Adrenal gland (tissue), 12 donors: Measurements from ENCODE around the gene U2SURP. TPM values are rescaled to one million over a fixed set of nuclear protein-coding genes. Genes with fewer than 3 reads are reported as not detected.

Experiments used
- DNase-seq, 7 donors: peaks; one replicate each; pipeline ENCODE4 v3.0.0-alpha.2; 2019 to 2020
- H3K27ac ChIP-seq, 5 donors: fragments of 200-600 bp; sonication (generic) in 4 of 5; 1 replicate in 3 of 5; 2 replicates in 2 of 5; pipeline versions ENCODE4 v1.5.1 to v1.8.0; 2016 to 2020; ENCODE audit warnings: mild to moderate bottlenecking in 1 of 5
- H3K27me3 ChIP-seq: fragments of 200-600 bp; 2 replicates; pipeline ENCODE4 v1.8.0; 2021
- H3K36me3 ChIP-seq, 2 donors: fragments of 200-600 bp; replicated peaks in 1 of 2; 1 replicate in 1 of 2; 2 replicates in 1 of 2; pipeline versions ENCODE4 v1.5.1 to v1.8.0; 2018 to 2022
- H3K4me1 ChIP-seq, 2 donors: fragments of 200-600 bp; replicated peaks in 1 of 2; 1 replicate in 1 of 2; 2 replicates in 1 of 2; pipeline versions ENCODE4 v1.5.1 to v1.8.0; 2018 to 2021
- H3K4me3 ChIP-seq, 4 donors: fragments of 200-600 bp; sonication (generic) in 3 of 4; one replicate each; pipeline ENCODE4 v1.5.1; 2016 to 2018
- H3K9me3 ChIP-seq, 3 donors: fragments of 200-600 bp; sonication (generic) in 1 of 3; replicated peaks in 1 of 3; 1 replicate in 2 of 3; 2 replicates in 1 of 3; pipeline versions ENCODE4 v1.5.1 to v1.8.0; 2016 to 2021
- POLR2A ChIP-seq, 2 donors: fragments of 450-650 bp; IDR thresholded peaks; one replicate each; pipeline ENCODE4 v1.6.1; 2017; ENCODE audit warnings: antibody characterized with exemption in 2 of 2, mild to moderate bottlenecking in 2 of 2, moderate library complexity in 1 of 2
- WGBS, 4 donors: extraction: QIAGEN DNeasy Blood & Tissue Kit in 2 of 4; methylation state at CpG; one replicate each; pipeline versions ENCODE4 v1.1.5 to v1.1.7; 2013 to 2017; 5-methylcytosine and 5-hydroxymethylcytosine counted together
- intact Hi-C, 2 donors: fragments of 100-400 bp; cut with DNase I; formaldehyde crosslinking; loops; one replicate each; pipeline versions ENCODE4 v1.14.1 to v1.15.0; 2022 to 2023
- polyA plus RNA-seq, 3 donors: library from polyadenylated mRNA; stranded (reverse); fragments of 200-250 nt in 2 of 3; fragments of 350-450 nt in 1 of 3; fragmentation: Illumina TruSeq in 1 of 3; extraction: RNeasy Lipid Tissue Mini Kit (QIAGEN cat#74804) in 1 of 3; gene quantifications; one replicate each; pipeline ENCODE4 v1.2.3, GENCODE V29; 2013 to 2014
- total RNA-seq, 9 donors: library from RNA; depleted of rRNA in 4 of 9; stranded (reverse); fragments of >200 nt in 4 of 9; fragments of 120-200 nt in 1 of 9; fragmentation: NEBNext Ultra II Directional in 1 of 9; extraction: Animal tissue kit (Norgen Biotek cat#: 25700) in 1 of 9; gene quantifications; one replicate each; pipeline versions ENCODE4 v1.1.0 to v1.2.4, GENCODE V29; 2013 to 2023
- TF ChIP-seq, protein P1 (sequence below), 6 experiments: fragments of 450-650 bp in 4 of 6; fragments of 200-600 bp in 2 of 6; sonication (generic) in 1 of 6; IDR thresholded peaks; 1 replicate in 5 of 6; 2 replicates in 1 of 6; pipeline versions ENCODE4 v1.5.1 to v1.8.0; 2016 to 2021; ENCODE audit warnings: antibody characterized with exemption in 6 of 6, mild to moderate bottlenecking in 2 of 6, moderate library complexity in 1 of 6
- donor health status: healthy with polysubstance abuse.
- donor health status: Bipolar disorder and iron deficiency.
- donor health status: DM: yes; HTN: yes; CAD: no.
- donor health status: DM: no; HTN: no; CAD: no.
- donor health status: DM: no; HTN: no; CAD: no.
- donor health status: DM: yes; HTN: yes; CAD: no.

U2SURP gene
- total and polyA plus RNA-seq, 12 donors = 18.6 to 113 (median 56.4) TPM

DNA sequence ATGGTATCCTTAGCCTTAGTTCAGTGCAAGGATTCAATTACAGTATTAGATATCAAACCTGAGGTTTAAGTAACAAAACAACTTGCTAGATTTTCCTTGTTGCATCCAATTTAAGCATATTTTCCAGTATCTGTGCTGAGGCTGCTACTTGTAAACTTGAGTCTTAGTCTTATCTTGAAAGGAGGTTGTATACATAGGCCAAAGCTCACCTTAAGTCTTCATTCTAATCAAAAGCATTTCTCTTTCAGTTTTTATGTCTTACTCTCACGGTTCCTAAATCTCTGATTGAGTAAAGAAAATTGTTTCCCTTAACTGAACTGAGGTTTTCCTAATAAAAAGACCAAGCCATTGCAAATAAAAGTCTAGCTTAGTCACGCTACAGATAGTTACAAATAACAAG is 52.6 kb downstream of the U2SURP start:
- peaks cover 0 to 18% of the 10 kb centered on the region in 2 donors for H3K36me3 ChIP-seq
- intact Hi-C loops = loop anchor here in 1 of 2 donors (10.0 kb wide), 1 partner anchor 621 kb away; no protein-coding TSS in a partner anchor
- no peak overlapping the region for H3K27ac ChIP-seq
- no peaks in the 10 kb centered on the region for H3K4me1 ChIP-seq
- H3K4me3 ChIP-seq = no peak overlapping the region
- WGBS, 4 donors = 96 to 97% (median 96%) methylated on average over 2 of the region's 2 CpGs
- no peaks in the 10 kb centered on the region for H3K27me3 ChIP-seq
- no peaks in the 10 kb centered on the region for H3K9me3 ChIP-seq
- no peak for TF ChIP-seq POLR2A (IDR thresholded peaks at IDR 0.05)
- TF ChIP-seq, protein P1, sequence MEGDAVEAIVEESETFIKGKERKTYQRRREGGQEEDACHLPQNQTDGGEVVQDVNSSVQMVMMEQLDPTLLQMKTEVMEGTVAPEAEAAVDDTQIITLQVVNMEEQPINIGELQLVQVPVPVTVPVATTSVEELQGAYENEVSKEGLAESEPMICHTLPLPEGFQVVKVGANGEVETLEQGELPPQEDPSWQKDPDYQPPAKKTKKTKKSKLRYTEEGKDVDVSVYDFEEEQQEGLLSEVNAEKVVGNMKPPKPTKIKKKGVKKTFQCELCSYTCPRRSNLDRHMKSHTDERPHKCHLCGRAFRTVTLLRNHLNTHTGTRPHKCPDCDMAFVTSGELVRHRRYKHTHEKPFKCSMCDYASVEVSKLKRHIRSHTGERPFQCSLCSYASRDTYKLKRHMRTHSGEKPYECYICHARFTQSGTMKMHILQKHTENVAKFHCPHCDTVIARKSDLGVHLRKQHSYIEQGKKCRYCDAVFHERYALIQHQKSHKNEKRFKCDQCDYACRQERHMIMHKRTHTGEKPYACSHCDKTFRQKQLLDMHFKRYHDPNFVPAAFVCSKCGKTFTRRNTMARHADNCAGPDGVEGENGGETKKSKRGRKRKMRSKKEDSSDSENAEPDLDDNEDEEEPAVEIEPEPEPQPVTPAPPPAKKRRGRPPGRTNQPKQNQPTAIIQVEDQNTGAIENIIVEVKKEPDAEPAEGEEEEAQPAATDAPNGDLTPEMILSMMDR (IDR thresholded peaks at IDR 0.05) = no peak
- DNase-seq = no peak

DNA sequence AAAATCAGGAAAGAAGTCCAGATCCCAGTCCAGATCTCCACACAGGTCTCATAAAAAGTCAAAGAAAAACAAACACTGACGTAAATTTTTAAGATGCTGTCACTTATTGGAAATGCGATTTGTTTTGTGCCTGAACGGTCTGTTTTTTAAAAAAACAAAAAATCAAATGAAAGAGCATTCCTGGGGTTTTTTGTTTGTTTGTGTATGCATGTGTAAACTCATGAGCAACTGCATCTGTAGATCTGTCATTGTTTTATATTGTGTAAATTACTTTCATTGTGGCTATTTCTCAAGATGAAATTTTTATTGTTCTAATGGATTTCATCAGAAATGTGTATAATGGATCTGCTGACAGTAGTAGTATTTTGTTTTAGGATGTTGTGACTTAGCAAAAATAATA is 55.0 kb downstream of the U2SURP start:
- 83 to 92% (median 87%) methylated on average over 3 of the region's 3 CpGs for WGBS, 4 donors
- TF ChIP-seq, protein P1 (IDR thresholded peaks at IDR 0.05) = no peak
- TF ChIP-seq POLR2A (IDR thresholded peaks at IDR 0.05) = no peak
- no peaks in the 10 kb centered on the region for H3K4me1 ChIP-seq
- no peak overlapping the region for H3K4me3 ChIP-seq
- peaks cover 0 to 11% of the 10 kb centered on the region in 2 donors for H3K36me3 ChIP-seq
- no peaks in the 10 kb centered on the region for H3K27me3 ChIP-seq
- no peak for DNase-seq
- no peaks in the 10 kb centered on the region for H3K9me3 ChIP-seq
- no peak overlapping the region for H3K27ac ChIP-seq
- intact Hi-C loops = loop anchor here in 1 of 2 donors (10.0 kb wide), 1 partner anchor 618 kb away; no protein-coding TSS in a partner anchor

DNA sequence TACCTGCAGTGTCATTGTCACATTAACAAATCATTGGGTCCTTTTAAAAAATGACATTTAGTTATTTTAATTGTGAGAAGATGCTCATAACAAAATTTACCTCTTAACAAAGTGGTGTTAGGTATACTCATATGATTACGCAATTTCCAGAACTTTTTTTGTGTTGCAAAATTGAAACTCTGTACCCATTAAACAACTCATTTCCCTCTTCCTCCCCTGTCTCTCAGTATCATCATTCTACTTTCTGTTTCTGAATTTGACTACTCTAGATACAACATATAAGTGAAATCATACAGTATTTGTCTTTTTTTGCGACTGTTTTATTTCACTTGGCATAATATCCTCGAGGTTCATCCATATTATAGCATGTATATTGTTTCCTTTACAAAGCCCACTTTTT is 59.5 kb downstream of the U2SURP start:
- no peak overlapping the region for H3K27ac ChIP-seq
- intact Hi-C loops = no loop called here
- TF ChIP-seq POLR2A (IDR thresholded peaks at IDR 0.05) = no peak
- TF ChIP-seq, protein P1 (IDR thresholded peaks at IDR 0.05) = no peak
- 82 to 91% (median 86%) methylated on average over 3 of the region's 3 CpGs for WGBS, 4 donors
- no peaks in the 10 kb centered on the region for H3K36me3 ChIP-seq
- H3K9me3 ChIP-seq = no peaks in the 10 kb centered on the region
- no peak for DNase-seq
- H3K4me3 ChIP-seq = no peak overlapping the region
- H3K27me3 ChIP-seq = no peaks in the 10 kb centered on the region
- no peaks in the 10 kb centered on the region for H3K4me1 ChIP-seq

DNA sequence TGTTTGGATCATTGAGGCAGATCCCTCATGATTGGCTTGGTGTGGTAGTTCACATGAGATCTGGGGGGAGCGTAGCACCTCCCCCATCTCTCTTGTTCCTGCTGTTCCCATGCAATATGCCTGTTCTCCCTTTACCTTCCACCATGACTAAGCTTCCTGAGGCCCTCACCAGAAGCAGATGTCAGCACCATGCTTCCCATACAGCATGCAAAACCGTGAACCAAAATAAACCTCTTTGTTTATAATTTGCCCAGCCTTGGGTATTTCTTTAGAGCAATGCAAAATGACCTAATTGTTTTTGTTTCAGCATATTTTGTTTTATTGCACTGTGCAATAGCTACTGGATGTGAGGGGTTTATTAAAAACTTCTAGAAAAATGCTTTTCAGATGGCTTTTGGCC is 61.6 kb downstream of the U2SURP start:
- Histone ChIP-seq H3K4me1 (no peaks in the 10 kb centered on the region), H3K36me3 (no peaks in the 10 kb centered on the region), H3K4me3 (no peak overlapping the region), H3K27me3 (no peaks in the 10 kb centered on the region), H3K9me3 (no peaks in the 10 kb centered on the region), H3K27ac (no peak overlapping the region)
- intact Hi-C loops = no loop called here
- TF ChIP-seq, protein P1 (IDR thresholded peaks at IDR 0.05) = no peak
- no peak for TF ChIP-seq POLR2A (IDR thresholded peaks at IDR 0.05)
- 89 to 98% (median 95%) methylated on average over 2 of the region's 2 CpGs for WGBS, 4 donors
- DNase-seq = no peak
